ENCODE measurements around the gene LAMB4.

The LAMB4 gene, protein sequence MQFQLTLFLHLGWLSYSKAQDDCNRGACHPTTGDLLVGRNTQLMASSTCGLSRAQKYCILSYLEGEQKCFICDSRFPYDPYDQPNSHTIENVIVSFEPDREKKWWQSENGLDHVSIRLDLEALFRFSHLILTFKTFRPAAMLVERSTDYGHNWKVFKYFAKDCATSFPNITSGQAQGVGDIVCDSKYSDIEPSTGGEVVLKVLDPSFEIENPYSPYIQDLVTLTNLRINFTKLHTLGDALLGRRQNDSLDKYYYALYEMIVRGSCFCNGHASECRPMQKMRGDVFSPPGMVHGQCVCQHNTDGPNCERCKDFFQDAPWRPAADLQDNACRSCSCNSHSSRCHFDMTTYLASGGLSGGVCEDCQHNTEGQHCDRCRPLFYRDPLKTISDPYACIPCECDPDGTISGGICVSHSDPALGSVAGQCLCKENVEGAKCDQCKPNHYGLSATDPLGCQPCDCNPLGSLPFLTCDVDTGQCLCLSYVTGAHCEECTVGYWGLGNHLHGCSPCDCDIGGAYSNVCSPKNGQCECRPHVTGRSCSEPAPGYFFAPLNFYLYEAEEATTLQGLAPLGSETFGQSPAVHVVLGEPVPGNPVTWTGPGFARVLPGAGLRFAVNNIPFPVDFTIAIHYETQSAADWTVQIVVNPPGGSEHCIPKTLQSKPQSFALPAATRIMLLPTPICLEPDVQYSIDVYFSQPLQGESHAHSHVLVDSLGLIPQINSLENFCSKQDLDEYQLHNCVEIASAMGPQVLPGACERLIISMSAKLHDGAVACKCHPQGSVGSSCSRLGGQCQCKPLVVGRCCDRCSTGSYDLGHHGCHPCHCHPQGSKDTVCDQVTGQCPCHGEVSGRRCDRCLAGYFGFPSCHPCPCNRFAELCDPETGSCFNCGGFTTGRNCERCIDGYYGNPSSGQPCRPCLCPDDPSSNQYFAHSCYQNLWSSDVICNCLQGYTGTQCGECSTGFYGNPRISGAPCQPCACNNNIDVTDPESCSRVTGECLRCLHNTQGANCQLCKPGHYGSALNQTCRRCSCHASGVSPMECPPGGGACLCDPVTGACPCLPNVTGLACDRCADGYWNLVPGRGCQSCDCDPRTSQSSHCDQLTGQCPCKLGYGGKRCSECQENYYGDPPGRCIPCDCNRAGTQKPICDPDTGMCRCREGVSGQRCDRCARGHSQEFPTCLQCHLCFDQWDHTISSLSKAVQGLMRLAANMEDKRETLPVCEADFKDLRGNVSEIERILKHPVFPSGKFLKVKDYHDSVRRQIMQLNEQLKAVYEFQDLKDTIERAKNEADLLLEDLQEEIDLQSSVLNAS (N-terminal part only)

GRCh38 chr7:108130261-108130660, at the start of gene LAMB4:
Gene LAMB4 (minus strand): TSS chr7:108130361. CDS start chr7:108123164, 7,197 bp downstream.
- no peak for DNase-seq

GRCh38 chr7:108178398-108178797, 48.2 kb upstream of the LAMB4 start:
- no peak for DNase-seq

GRCh38 chr7:108171164-108171563, 41.0 kb upstream of the LAMB4 start:
- DNase-seq, result no peak

DNA sequence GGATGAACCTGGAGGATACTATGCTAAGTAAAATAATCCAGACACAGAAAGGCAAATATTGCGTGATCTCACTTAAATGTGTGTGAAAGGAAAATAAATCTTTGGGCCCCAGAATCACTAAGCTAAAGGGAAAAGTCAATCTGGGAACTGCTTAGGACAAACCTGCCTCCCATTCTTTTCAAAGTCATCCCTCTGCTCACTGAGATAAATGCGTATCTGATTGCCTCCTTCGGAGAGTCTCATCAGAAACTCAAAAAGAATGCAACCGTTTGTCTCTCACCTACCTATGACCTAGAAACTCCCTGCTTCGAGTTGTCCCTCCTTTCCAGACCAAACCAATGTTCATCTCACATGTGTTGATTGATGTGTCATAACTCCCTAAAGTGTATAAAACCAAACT, 40.1 kb upstream of the LAMB4 start:
- DNase-seq, result no peak

GRCh38 chr7:108167460-108167859, 37.3 kb upstream of the LAMB4 start:
- DNase-seq, result no peak

- no peak for DNase-seq
Measured at GRCh38 chr7:108166687-108167086, 36.5 kb upstream of the LAMB4 start.

DNA sequence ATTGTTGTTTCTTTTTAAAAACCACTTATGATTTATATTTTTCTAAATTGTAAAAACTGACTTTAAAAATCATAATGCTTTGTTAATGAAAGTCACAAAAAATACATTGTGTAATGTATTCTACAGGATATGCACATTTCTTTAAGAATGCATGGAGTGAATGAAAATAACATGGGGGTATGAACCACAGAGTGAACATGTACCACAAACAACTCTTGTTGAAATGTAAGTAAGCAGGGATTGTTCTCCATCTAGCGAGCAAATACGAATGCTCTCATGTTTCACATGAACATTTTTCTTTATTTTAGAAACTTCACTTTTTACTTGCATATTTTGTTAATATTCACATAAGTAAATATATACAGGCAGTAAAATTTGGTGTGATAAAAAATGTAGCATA, 35.6 kb upstream of the LAMB4 start:
- no peak for DNase-seq

DNA sequence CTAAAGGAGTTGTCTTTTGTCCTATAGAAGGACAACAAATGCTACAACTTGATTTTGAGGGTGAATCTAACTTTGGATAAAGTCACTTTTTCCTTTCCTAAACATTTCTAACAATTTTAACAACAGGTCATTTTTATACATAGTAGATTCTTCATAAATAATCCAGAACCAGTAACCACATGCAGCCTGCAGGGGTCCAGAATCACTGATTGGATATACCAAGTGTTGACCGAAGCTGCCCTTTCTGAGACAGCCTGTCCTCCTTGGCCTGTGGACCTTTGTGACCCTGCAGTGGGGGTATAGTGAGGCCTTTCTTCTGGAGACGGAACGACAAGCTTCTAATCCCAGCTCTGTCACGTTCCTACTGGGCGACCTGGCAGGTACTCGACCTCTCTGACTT, 34.8 kb upstream of the LAMB4 start:
- DNase-seq, result no peak

- DNase-seq, result no peak
Measured at GRCh38 chr7:108164342-108164741, 34.2 kb upstream of the LAMB4 start.

DNA sequence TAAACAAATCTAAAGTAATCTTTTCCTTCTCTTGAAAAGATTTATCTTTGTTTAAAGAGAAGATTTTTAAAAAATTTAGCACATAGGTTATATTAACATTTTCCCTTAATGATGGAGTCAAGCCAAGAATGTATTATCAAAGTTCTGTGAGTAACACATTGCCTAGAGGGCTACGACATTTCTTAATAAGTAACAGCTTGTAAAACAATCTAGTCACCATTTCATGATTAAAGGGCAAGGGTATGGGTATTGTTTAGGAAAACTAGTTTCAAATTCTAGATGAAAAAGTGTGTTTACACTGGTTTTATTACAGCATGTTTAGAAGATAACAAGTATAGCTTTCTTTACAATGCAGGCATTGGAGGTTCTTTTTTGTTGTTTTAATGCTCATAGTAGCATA, 28.6 kb upstream of the LAMB4 start:
- no peak for DNase-seq

DNA sequence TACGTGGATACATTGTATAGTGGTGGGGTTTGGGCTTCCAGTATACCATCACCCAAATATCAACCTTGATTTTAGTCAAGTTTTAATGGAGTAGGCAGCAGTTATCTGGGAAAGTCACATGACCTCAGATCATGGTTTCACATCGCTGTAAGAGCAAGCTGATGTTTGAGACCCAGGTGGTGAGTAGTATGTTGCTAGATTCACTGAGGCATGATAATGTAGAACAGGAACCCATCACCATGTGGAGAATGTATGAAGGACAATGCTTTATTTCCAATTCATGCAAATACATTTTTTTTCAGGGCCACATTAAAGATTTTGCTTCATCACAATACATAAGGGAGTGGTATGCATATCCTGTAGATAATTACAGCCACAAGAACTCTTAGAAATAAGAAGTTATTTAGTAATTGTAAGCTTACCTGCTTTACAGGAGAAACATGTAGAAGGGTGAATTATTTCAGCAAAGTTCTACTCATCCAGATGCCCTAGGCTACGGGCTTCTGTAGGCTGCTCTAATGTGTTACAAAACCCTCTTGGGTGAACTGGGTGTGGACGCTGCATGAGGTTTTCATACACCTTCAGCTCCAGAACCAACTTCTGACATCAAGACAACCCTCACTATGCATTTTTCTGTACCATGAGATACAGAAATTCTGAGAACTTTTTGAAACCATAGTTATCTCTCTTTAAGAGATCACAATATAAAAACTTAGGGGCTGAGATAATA, 27.6 kb upstream of the LAMB4 start:
- DNase-seq, result no peak

DNA sequence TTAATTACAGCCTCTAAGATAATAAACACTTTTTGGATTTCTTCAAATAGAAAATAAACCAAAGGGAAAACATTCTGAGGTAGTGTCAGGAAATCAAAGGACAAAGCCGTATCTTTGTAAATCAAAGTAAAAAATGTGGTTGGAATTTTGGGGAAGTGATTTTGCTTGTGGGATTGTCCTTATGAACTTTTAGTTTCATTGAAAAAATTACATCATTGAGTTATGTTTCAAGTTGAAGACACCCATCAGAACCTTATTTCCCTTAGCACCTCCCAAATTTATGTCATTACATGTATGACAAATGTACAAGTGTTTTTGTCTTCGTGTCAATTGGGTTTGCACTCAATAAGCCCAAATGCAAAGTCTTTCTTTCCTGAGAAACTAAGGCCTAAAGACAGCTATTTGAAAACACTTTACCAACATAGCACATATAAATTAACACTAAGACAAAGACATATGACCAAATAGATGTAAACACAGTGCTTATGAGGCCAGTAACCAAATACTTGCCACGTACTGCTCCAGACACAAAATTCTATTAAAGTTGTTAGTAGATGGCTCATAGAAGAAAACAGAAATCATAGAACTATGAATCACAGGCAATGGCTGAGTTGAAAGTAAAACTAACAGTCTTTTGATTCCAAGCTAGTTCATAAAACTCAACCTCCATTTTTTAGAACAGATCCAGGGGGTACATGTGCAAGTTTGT, 26.9 kb upstream of the LAMB4 start:
- DNase-seq, result no peak

DNA sequence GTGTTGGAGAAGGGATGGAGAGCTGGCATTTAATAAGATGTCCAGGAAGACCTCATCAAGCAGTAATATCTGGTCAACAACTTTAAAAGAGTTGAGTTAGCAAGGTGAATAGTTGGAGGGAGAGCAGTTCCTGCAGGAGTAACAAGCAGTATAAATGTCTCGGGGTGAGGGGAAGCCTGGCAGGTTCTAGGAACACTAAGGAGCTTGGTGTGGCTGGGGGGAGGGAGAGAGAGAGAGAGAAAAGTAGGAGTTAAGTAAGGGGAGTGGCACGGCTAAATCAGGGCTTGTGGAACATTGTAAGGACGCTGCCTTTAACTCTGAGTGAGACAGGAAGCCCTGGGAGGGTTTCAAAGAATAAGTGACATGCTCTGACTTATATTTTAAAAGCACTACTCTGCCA, 22.0 kb upstream of the LAMB4 start:
- no peak for DNase-seq

DNA sequence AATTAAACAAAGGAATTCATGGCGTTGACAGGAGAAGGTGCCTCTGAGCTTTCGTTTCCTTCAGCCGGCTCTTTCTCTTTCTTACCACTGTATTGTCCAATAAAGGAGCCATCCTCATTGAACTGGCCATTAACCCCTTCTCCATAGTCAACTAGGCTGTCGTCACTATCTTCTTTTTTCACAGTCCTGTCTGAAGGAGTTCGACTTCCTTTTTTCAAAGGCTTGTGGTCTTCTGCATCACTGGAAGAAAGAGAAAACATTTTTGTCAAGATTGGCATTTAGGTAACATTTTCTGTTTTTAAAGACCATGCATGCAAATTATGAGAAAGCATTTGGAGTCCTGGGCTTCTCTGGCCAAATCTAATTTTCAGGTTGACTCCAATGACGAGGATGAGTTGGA, 19.7 kb upstream of the LAMB4 start:
- DNase-seq, result no peak

DNA sequence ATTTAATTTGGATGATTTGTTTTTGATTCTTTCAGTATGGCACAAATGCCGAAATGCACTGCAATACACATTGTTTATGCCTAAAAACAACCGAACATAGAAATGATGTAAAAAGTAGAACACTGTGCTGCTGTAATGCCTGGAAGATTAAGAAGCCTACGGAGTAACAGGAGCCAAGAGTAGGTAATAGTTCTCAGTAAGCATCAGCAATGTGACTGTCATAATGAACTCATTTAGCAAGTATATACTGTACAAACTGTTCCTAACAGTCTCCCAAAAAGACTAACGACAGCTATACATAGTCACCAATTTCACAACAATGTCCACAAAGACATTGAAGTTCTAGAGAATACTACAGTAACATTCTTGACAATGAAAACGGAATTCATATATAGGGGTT, 19.0 kb upstream of the LAMB4 start:
- DNase-seq, result no peak

DNA sequence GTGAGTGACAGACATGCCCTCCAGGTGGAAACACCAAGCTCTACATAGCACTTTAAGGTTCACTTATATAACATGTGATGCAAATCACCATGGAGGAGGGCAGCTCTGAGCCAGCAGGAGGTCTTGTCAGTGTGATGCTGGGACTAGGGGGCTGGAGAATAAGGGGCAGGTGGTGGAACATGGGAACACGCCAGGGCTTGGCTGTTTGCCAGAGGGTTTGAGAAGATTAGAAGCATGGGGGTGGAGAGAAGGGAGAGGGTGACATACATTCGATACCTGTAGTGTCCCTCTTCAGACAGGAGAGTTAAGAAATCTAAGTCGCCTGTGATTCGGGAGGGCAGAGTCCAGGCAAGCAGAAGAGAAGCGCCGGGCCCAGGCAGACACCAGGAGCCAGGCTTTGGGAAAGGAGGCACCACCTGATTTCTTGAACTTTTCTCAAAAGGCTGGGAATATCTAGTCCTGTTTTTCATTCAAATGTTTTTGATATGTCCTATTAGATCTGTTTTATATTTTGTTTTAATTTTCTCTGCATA, 16.9 kb upstream of the LAMB4 start:
- no peak for DNase-seq

DNA sequence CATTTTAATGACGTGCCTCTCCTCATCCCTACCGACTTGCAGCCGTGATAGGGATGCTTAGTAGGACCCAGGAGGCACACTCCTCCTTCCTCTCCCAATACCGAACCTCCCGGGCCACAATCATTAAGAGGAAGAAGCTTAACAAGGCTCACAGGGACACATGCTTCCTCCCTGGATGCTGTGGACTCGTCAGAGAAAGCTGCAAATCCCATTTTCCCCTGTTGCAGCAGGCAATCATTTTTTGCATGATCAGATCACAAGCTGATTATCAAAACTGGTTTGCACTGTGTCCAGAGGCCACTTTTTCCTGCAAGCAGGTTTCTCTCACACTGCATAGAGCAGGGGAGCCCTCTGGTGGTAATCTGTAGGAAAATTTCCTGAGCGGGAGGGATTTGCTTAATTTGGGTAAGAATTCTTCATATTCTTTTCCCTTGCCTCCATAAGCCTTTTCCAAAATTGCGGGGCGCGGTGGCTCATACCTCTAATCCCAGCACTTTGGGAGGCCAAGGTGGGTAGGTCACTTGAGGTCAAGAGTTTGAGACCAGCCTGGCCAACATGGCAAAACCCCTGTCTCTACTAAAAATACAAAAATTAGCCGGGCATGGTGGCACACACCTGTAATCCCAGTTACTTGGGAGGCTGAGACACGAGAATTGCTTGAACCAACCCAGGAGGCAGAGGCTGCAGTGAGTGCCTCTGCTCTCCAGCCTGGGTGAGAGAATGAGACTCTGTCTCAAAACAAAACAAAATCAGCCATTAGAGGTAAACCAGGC, 16.1 kb upstream of the LAMB4 start:
- no peak for DNase-seq

DNA sequence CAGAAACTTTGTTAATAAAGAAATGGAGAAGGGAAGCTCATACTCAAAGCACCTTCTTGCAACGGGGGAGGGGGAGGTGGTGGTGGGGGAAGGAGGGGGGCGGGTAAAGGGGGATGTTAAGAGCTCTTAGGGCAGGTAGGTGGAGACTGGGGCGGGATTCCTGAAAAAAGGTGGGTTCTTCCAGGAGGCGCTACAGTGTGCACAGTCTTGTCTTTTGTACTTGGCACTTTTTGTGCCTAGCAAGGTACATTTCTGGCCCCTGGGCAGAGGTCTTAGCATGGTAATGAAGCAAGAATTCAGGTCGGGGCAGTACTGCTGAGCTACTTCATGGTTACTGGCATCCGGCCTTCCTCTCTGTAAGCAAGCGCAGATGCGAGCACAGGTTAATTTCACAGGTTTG, 15.2 kb upstream of the LAMB4 start:
- no peak for DNase-seq

DNA sequence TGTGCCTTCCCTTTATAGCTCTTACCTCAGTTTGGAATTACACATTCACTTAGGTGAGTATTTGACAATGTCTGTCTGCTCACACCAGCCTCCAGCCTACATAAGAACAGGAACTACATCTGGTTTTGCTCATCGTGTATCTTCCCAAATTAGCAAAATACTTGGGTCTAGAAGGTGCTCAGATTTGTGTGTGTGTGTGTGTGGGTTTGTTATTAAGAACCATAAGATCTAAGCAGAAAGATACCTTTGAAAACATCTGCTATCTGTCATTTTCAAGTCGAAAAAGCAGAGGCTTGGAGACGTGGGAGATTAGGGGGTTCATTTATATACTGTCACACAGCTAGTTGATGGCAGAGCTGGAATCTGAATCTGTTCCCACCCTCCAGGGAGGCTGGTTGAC, 14.8 kb upstream of the LAMB4 start:
- no peak for DNase-seq

DNA sequence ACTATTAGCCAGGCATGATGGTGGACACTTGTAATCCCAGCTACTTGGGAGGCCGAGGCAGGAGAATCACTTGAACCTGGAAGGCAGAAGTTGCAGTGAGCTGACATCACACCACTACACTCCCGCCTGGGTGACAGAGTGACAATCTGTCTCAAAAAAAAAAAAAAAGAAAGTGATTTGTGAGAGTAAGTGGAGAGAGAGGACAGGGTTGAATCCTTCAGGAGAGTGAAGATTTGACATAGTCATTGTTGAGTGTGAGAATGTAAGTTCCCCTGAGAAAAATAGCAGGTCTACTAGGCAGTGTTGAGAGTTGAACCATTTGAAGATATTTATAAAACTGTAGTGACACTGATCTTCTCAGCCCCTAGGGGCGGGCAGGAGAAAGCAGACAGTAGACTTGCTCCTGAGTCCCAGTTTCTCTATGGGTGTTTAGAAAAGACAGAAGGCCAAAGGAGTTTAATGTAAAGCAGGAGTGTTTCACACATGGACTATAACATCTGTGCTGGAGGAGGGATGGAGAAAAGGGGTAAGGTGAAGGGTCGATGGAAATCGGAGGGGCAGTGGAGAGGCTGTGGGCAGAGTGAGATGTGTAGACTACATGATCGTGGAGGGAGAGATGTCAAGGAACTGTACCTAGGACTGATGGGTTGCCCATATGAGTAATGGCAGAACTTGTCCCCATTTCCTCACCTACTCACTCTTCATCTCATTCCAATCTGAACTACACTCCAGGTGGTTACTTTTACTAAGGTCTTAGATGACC, 13.7 kb upstream of the LAMB4 start:
- DNase-seq, result no peak

Measured in activated CD4-positive, CD25-positive, alpha-beta regulatory T cell (primary cell).